OCI-LY3 (cell line): Measurements from ENCODE around the gene FBXL15.

Experiments used
- CTCF ChIP-seq: fragments of 200-600, 300-600 bp; sonication (generic); IDR thresholded peaks from 2 replicates; pipeline ENCODE4 v1.5.1; 2014; ENCODE audit warnings: antibody characterized with exemption, low read length, low read depth
- EZH2phosphoT487 ChIP-seq: fragments of 200-600 bp; shearing (Covaris generic); IDR thresholded peaks from 2 replicates; pipeline ENCODE4 v1.6.1; 2018; ENCODE audit warnings: antibody characterized with exemption, mixed run types, low read depth

GRCh38 chr10:102424916-102425315 lies 4.3 kb downstream of the FBXL15 start:
- TF ChIP-seq CTCF, result no peak
- TF ChIP-seq EZH2phosphoT487, result no peak
